HG02763 (cell line): ENCODE results near the gene CFAP46.
"Not testable (repeated sequence)": the region's sequence is repeated elsewhere in the genome, so short reads cannot be mapped to it uniquely, and the experiment has no call there.

Experiments
- ATAC-seq: cut with Tn5 transposase; IDR thresholded peaks from one replicate; pipeline ENCODE4 v1.9.1; 2021; ENCODE audit warnings: mild to moderate bottlenecking, moderate library complexity; ENCODE audit not compliant: unreplicated experiment

CFAP46 gene

DNA sequence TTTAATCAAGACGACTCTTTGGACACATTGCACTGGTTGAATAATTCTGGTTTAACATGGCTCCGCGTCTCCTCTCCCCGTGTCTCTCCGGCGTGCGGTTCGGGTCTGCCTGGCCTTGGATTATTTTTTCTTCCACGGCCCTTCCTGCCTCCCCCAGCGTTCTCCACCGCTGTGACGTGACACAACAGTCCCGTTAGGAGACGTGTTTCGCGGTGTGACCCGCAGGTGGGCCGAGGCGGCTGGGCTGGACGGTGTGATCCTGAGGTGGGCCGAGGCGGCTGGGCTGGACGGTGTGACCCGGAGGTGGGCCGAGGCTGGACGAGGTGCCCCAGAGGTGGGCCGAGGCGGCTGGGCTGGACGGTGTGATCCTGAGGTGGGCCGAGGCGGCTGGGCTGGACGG is 144.4 kb downstream of the CFAP46 start:
- ATAC-seq = not testable (repeated sequence)

DNA sequence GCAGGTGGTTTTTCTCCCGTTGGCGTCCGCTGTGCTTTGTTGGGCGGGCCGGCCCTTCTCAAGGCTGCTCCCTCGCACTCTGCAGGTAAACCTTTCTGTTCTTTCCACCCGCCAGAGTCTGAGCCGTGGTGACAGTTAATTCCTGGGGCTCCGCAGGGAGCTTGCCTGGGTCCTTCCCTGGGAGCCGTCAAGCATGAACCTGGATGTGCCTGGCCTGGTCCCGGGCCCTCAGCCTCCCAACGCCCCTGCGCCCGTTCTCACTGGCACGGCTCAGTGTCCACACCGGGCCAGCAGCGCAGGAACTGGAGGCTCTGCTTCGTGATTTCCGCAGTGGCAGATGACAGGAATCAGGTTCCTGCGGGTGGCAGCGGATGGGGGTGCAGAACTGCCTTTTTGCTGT is 145.5 kb downstream of the CFAP46 start:
- ATAC-seq = no peak

DNA sequence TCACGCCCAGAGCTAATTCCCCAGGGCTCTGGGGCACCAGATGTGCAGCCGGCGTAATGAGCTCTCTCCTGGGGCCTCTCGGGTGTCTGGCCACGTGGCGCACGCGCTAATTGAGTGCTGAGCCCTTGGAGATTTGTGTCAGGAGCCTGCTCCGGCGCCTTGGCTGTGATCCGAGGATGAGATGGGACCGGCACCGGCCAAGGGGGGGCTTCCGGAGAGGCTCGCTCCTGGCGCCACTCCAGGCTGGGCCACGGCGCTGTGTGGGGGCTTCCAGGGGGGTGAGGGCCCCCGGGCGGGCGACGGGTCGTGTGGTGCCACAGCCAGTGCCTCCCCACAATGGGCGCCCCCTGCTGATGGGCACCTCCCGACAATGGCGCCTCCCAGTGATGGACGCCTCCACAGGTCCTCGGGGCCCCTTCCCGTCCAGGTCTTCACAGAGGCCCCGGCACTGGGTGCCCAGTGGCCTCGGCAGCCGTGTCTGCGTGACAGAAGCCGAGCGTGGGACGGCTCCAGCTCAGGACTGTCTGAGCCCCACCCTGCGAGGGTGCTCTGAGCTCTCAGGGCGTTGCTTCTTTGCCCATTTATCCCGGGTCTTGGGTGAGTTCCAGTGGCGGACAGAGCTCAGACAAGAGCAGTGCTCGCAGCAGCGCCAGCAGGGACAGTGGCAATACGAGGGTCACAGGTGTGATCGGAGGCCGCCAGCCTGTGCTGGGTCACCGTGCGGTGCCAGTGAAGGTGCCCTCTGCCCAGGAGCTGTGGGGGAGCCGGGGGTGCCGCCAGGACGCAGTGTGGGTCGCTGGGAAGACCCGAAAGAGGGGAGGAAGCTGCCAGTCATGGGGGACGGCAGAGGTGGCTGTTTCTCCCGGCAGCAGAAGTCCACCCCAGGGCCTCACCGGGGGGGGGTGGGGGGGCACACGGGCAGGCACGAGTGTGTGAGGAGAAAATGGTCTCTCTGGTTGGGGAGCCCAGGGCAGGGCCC is 148.2 kb downstream of the CFAP46 start:
- no peak for ATAC-seq

DNA sequence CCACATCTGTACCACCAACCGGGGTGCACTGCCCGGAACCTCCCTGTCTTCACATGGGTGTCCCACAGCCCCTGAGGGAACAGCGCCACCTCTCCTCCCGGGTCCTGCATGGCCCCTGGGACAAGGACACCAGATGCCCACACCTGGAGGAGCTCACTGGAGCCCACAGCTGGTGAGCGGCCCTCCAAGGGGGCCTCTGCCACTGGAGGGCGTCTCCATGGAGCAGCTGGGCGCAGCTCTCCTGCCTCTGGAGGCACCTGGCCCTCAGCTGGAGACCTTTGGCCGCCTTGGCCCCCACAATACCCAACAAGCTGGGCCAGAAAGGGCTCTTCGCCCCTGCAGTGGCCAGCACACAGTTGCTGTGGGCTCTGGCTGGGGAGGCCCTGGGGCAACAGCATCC is 149.2 kb downstream of the CFAP46 start:
- no peak for ATAC-seq

DNA sequence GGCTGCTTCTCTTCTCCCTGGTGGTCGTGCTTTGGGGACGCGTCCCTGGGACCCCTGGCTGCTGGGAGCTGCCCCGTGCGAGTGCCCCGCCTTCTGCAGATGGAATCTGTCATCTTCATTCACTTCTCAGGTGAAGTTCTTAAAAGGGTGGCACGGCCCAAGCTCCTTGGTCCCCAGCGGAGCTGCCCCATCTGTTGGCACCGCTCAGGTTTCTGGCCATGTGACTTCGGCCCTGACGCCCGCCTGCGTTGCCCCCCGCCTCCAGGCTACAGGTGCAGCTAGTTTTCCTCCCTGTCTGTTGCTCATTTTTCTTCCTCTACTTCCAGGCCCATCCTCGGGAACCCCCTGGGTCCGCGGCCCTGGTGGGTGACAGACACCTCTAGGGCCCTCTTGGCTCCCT is 149.6 kb downstream of the CFAP46 start:
- no peak for ATAC-seq

DNA sequence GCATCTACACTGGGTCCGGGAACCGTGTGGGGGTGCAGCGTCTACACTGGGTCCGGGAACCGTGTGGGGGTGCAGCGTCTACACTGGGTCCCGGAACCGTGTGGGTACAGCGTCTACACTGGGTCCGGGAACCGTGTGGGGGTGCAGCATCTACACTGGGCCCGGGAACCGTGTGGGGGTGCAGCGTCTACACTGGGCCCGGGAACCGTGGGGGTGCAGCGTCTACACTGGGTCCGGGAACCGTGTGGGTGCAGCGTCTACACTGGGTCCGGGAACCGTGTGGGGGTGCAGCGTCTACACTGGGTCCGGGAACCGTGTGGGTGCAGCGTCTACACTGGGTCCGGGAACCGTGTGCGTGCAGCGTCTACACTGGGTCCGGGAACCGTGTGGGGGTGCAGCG is 150.3 kb downstream of the CFAP46 start:
- not testable (repeated sequence) for ATAC-seq

DNA sequence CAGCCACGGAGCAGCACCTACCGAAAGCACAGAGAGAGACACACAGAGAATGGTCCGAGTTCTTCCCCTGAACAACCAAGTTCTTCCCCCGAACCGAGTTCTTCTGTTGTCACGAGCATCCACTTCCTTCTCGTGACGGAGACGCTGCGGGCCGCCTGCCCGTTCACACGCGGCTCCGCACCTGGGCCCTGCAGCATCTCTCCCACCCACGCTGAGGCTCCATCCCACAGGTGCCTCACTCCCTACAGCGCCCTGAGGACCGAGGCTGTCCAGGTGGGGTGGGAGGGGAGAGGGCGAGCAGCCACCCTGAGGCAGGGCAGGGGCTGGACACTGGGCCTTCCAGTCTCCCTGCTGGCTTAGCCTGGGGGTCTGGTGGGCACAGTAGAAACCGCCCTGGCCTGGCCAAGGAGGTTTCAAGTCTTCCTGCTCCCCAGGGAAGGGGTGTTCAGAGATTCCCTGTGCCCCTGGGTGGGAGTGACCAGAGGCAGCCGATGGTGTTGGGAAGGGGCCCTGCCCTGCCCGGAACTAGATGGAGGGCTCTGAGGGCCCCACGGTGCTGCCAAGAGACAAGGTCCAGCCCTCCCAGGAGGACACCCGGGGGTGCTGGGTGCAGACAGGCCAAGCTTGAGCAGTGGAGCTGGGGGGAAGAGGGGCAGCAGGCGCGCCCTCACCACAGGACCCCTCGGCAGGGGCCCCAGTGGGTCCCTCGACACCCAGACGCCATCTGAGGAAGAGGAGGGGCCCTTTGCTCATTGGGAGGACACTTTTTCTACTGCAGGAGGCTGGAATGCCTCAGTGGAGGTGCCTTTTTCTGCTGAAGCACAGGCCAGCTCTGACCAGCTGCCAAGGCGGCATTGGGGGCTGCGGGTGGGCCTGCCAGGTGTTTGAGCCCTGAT is 151.2 kb downstream of the CFAP46 start:
- no peak for ATAC-seq

DNA sequence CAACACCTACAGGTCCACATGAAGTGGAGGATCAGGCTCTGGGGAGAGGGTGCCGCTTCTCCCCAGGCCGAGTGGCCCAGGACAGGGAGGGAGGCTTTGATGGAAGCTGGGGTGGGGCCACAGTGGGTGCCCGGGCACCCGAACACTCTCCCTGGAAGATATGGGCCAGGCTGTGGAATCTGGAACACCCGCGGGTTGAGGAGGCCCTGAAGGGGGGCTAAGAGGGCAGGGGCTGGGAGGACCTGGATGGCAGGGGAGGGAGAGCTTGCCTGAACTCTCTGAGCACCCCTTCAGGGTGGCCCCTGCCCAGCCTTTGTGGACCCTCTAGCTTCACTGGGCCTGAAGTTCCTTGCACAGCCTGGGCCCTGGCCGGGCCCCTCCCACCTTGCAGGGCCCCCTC is 151.9 kb downstream of the CFAP46 start:
- ATAC-seq = no peak

DNA sequence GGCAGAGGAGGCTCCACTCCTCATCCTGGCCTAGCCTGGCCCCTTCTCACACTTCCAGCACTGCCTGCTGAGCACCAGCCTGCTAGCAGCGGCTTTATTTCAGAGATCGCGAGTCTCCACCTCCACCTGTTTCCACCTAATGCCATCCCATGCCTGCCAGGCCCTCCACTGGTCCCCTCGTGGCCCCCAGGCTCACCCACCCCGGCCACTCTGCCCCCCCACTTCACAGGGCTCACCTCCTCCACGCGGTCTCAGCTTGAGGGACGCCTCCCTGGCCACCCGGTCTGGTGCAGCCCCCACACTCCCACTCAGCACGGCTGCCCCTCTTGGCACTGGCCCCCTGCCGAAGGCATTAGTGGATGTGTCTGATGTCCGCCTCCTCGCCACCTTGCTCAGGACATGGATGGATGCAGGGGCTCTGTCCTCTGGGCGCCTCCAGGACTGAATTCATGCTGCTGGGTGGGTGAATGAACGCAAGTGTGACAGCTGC is 152.7 kb downstream of the CFAP46 start:
- ATAC-seq = no peak

DNA sequence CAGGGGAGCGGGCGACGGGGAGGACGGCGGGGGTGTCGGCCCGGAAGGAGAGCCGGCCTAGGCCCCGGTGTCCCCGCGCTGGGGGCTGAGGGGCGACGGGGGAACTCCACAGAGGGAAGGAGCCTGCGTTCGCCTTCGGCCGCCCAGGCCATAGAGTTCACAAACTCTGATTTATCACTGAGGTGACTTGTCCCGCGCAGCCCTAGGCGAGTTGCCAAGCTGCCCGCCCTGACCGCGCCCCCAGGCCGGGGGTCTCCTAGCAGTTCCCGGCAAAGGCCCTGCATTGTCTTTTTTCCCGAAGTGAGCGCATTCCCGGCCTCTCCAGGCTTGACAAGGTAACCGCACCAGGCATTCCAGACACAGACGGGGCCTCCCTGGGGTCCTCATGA is 153.5 kb downstream of the CFAP46 start:
- no peak for ATAC-seq

DNA sequence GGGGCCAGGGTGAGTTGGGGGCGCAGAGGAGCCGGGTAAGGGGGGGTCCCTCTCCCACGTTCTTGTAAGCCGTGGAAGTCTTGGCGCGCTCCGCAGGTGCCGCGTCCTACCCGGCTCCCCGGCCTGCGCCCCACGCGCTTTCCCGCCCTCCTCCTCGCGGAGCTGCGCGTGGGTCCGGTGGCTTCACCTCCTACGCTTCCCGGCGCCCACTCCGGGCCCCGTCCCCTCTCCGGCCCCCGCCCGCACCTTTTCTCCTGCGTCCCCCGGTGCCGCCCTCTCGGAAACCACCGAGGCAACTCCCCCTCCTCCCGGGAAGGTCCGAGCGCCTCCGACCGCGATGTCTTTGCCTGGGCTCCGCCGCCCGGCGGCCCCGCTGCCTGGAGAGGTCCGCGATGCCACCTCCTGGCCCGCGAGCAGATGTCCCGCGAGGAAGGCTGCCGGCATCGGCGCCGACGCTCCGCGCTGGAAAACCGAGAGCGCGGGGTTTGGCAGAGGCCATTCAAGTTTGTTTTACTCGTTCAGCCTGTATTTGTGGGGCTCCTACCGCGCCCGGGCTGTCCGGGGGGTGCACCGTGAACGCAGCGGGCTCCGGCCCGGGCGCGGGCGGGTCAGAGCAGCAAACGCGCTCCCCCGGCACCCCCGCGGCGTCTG is 154.1 kb downstream of the CFAP46 start:
- no peak for ATAC-seq

DNA sequence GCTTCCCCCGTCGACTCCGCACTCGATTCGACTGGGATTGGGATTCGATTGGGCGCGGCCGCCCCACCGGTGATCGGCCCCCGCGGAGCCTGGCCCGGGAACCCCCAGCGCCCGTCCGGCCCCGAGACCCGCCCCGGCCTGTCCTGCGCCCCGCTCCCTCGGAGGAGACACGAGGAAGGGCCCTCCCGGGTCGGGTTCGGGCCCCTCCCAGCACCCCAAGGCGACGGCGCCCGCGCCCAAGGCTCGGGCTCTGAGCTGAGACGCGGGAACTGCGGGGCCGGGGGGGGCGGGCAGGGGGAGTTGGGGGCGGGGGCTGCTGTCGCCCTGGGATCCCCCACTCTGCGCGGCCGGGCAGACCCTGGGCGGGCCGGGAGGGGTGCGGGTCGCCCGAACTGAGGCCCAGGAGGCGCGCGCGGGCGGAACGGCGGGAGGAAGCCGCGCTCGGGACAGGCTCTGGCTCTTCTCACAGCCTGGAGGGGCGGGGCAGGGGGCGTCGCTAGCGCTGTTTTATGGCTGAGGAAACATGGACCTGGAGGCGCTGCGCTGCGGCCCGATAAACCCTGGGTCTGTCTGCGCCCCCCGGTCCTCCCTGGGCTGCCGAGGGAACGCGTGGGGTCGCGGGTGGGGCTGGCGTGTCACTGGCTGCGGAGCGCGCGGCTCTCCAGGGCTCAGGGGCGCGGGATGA is 154.7 kb downstream of the CFAP46 start:
- no peak for ATAC-seq

DNA sequence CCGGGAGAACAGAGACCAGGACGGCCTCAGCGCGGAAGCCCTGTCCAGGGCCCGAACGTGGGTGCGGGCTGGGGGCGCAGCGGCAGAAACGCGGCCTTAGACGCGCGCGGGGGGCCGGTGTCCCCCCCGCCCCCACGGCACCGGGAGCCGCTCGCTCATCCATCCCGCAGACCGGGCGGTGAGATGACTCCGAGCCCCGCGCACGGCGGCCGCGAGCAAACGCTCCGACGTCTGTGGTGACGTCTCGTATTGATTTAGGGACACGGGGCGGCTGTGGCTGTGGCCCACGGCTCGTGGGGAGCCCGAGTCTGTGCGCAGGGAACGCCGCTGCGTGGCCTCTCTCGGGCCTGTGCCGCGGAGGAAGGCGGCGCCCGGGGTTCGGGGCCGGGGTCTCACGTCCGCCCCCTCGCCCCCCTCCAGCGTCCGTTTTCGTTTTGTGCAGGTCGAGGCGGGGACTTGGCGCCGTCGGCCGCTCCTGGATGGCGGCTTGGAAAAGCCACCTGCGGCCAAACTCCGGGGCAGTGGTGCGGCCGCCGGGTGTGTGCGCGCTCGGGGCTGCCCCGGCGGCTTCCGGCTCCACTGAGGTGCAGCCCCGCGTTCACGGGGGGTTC is 155.4 kb downstream of the CFAP46 start:
- ATAC-seq = no peak

DNA sequence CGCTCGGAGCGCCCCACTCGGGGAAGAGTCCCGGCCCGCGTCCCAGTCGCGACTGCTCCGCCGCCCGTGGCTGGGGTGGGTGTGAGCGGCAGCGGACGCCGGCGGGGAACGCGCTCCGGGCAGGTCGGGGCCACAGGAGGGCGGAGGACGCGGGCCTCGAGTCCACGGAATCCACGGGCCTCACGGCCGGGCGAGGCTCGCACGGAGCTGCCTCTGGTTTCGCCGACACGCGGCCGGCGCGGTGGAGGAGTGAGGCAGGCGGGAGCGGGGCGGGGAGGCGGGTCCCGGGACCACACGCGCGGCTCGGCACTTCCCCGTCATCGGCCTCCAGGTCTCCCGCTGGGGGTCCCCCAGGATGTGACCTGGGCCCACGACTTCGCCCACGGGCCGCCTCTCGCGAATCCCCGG is 155.9 kb downstream of the CFAP46 start:
- ATAC-seq = no peak

DNA sequence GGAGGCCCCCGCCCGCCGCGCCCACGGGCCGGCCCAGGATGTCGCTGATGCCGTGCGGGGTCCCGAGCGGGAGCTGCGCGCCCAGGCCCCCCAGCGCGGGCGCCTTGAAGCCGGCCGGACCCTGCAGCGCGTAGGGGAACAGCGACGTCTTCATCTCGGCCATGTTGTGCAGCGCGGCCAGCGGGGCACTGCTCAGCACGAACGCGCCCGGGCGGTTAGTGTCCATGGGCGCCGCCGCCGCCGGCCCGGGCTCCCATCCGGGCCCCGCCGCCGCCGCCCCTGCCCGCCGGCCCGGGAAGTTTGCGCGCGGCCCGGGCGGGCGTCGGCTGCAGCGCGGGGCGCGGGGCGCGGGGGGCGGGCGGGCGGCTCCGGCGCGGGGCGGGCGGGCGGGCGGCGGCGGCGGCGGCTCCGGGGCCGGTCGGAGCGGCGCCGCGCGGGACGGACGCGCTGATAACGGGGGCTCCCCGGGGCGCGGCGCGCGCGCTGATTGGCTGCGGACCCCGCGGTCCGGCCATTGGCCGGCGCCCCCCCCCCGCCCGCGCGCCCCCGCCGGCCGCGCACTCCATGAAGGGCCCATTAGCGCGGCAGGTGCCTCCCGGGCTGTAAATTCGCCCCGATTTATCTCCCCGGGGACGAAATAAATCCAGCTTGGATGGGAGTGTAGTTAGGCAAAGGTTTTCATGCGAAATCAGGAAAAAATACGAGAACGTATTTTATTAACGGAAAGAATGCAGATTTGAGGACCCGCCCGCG is 156.5 kb downstream of the CFAP46 start, which contains the start of gene NKX6-2:
Gene NKX6-2 (minus strand): TSS at position 425 of the 753 bp plus-strand sequence. CDS start 199 bp downstream, at position 226.
- no peak for ATAC-seq

DNA sequence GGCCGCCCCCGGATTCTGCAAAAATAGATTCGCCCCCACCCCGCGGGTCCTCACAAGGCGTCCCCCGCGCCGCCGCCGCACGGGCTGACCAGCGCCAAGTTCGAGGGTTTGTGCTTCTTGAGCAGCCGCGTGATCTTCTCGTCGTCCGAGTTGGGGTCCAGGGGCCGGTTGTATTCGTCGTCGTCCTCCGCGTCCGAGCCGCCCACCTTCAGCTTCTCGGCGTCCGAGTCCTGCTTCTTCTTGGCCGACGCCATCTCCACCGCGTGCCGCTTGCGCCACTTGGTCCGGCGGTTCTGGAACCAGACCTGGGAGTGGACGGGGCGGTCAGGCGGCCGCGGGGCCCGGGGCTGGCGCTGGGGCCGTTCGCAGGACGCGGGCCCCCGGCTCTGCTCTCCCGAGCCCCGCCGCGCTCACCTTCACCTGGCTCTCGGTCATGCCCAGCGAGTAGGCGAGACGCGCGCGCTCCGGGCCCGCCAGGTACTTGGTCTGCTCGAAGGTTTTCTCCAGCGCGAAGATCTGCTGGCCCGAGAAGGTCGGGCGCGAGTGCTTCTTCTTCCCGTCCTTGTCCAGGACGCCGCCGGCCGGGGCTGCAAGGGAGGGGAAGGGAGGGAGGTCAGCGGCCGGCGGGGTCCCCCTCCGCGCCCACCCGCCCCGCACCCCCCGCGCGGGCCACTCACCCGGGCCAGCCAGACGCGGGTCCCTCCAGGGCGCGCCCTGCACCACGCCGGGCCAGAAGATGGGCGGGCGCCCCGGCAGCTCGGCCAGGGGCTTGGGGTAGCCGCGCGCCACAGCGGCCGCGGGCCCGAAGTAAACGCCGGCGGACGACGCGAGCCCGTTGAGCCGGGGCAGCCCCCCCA is 157.3 kb downstream of the CFAP46 start:
- no peak for ATAC-seq

DNA sequence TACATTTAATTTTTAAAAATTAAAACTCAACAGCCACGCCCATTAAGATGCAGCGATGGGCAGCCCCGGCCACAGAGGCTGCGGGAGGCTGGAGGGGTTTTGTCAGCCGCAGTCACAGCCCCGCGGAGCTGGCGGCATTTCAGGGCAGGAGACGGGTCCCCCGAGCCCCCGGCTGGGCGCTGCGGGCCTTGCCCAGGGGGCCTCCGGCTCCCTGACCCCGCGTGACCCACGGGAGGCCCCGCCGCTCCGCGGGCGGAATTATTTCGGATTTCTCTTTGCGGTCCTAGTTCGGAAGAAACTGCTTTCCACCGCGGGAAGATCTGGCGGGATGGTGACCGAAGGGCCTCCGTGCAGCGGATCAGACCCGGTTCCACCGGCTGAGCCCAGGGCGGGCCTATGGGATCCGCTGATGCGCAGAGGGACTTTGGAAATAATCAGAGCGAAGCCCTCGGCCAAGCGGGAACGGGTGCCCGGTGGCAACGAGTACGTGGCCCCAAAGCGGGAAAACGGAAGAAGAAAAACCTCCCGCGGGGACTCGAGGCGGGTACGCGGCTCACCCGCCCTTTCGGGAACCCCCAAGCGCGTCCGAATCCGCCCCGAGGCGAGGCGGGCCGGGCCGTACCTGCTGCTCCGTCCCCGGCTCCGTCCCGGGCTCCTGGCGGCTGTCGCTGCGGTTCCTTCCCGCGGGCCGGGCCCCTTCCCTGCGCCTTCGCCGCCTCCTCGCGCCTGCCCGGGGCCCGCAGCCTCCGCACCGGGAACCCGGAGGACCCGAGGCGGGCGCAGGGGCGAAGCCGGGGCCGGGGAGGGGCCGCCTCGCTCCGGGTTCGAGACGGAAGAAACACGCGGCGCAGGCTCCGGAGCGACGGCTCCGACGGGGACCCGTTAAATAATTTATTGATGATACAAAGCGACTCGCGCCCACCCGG is 158.2 kb downstream of the CFAP46 start:
- no peak for ATAC-seq
